Sigmoid colon (tissue), 7 donors: ENCODE measurements around the gene FXYD7. TPM values are rescaled to one million over a fixed set of nuclear protein-coding genes. Genes with fewer than 3 reads are reported as not detected.

Experiments used
- DNase-seq: peaks from one replicate; pipeline ENCODE4 v3.0.0-alpha.2; 2019
- H3K27ac ChIP-seq, 4 donors: fragments of 200-600 bp; sonication (generic); one replicate each; pipeline ENCODE4 v1.5.1; 2016 to 2019; ENCODE audit warnings: mild to moderate bottlenecking in 1 of 4
- H3K27me3 ChIP-seq, 3 donors: fragments of 200-600 bp; sonication (generic); one replicate each; pipeline ENCODE4 v1.5.1; 2019; ENCODE audit warnings: mild to moderate bottlenecking in 1 of 3
- H3K36me3 ChIP-seq, 4 donors: fragments of 200-600 bp; sonication (generic); one replicate each; pipeline ENCODE4 v1.5.1; 2016 to 2019
- H3K4me1 ChIP-seq, 4 donors: fragments of 200-600 bp; sonication (generic); one replicate each; pipeline ENCODE4 v1.5.1; 2017 to 2019
- H3K4me3 ChIP-seq, 4 donors: fragments of 200-600 bp; sonication (generic); one replicate each; pipeline ENCODE4 v1.5.1; 2017 to 2019; ENCODE audit warnings: mild to moderate bottlenecking in 2 of 4, moderate library complexity in 1 of 4
- H3K9me3 ChIP-seq, 4 donors: fragments of 200-600 bp in 3 of 4; sonication (generic) in 3 of 4; one replicate each; pipeline versions ENCODE4 v1.5.1 to v1.6.1; 2013 to 2019
- CTCF ChIP-seq, 4 experiments: fragments of 450-650 bp in 3 of 4; fragments of 200-600 bp in 1 of 4; IDR thresholded peaks; one replicate each; pipeline ENCODE4 v1.5.1; 2016 to 2019; ENCODE audit warnings: antibody characterized with exemption in 4 of 4, mild to moderate bottlenecking in 3 of 4, moderate library complexity in 2 of 4
- EP300 ChIP-seq, 4 donors: sonication (generic); formaldehyde crosslinking; IDR thresholded peaks; one replicate each; pipeline ENCODE4 v1.6.1; 2017; ENCODE audit warnings: antibody characterized with exemption in 4 of 4
- POLR2A ChIP-seq, 2 donors: fragments of 450-650 bp; IDR thresholded peaks; one replicate each; pipeline ENCODE4 v1.6.1; 2016; ENCODE audit warnings: antibody characterized with exemption in 2 of 2, mild to moderate bottlenecking in 2 of 2, moderate library complexity in 2 of 2
- POLR2AphosphoS5 ChIP-seq, 4 donors: sonication (generic); formaldehyde crosslinking; IDR thresholded peaks; one replicate each; pipeline ENCODE4 v1.6.1; 2017; ENCODE audit warnings: antibody characterized with exemption in 4 of 4
- WGBS, 2 donors: extraction: QIAGEN DNeasy Blood & Tissue Kit; methylation state at CpG; one replicate each; pipeline ENCODE4 v1.1.7; 2013; 5-methylcytosine and 5-hydroxymethylcytosine counted together
- intact Hi-C: fragments of 100-400 bp; cut with DNase I; formaldehyde crosslinking; loops from one replicate; pipeline ENCODE4 v1.15.1; 2023
- polyA plus RNA-seq, 3 donors: library from polyadenylated mRNA; stranded (reverse); fragments of 200-250 nt; gene quantifications; one replicate each; pipeline ENCODE4 v1.2.3, GENCODE V29; 2013
- total RNA-seq, 4 donors: library from RNA; depleted of rRNA; stranded (reverse); fragments of >200 nt; gene quantifications; one replicate each; pipeline ENCODE4 v1.1.0, GENCODE V29; 2016
- donor health status: healthy with polysubstance abuse.
- donor health status: Bipolar disorder and iron deficiency.
- donor health status: healthy.

The FXYD7 gene
- total and polyA plus RNA-seq, 7 donors: 1.7 to 3.3 TPM; not detected in 5

GRCh38 chr19:35157431-35157830 is 14.4 kb downstream of the FXYD7 start:
- H3K4me3 ChIP-seq: no peak overlapping the region
- peaks cover 0 to 17% (median 0%) of the 10 kb centered on the region in 4 donors for H3K36me3 ChIP-seq
- DNase-seq: no peak
- H3K4me1 ChIP-seq: peaks cover 0 to 25% (median 16%) of the 10 kb centered on the region in 4 donors
- intact Hi-C loops: no loop called here
- H3K27ac ChIP-seq: no peak overlapping the region
- no peak for TF ChIP-seq EP300 (IDR thresholded peaks at IDR 0.05)
- TF ChIP-seq POLR2AphosphoS5 (IDR thresholded peaks at IDR 0.05): no peak
- TF ChIP-seq POLR2A (IDR thresholded peaks at IDR 0.05): no peak
- no peak for TF ChIP-seq CTCF (IDR thresholded peaks at IDR 0.05)
- WGBS, 2 donors: 93 to 97% methylated on average over 4 of the region's 4 CpGs
- peaks cover 0 to 3% (median 0%) of the 10 kb centered on the region in 4 donors for H3K9me3 ChIP-seq
- H3K27me3 ChIP-seq: peaks cover 16 to 55% (median 28%) of the 10 kb centered on the region in 3 donors

DNA sequence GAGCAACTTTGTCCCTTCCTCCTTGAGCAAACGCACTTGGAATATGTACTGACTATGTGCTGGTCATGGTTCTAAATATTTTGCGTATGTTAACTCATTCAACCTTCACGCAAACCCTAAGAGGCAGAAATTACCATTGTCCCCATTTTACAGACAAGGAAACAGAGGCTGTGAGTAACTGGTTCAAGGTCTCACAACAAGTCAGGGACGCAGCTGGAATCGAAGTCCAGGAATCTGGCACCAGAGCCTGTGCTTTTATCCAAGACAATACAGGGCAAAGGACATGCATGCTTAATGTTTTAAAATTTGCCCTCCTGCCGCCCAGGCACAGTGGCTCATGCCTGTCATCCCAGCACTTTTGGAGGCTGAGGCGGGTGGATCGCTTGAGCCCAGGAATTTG is 16.6 kb downstream of the FXYD7 start:
- Histone ChIP-seq H3K4me1 (peaks cover 0 to 8% (median 4%) of the 10 kb centered on the region in 4 donors), H3K27ac (no peak overlapping the region), H3K36me3 (peaks cover 0 to 27% (median 4%) of the 10 kb centered on the region in 4 donors), H3K9me3 (peaks cover 0 to 3% (median 3%) of the 10 kb centered on the region in 4 donors), H3K4me3 (no peak overlapping the region), H3K27me3 (peaks cover 9 to 34% (median 15%) of the 10 kb centered on the region in 3 donors)
- DNase-seq: no peak
- intact Hi-C loops: no loop called here
- WGBS, 2 donors: 71 to 88% methylated on average over 8 of the region's 8 CpGs
- no peak for TF ChIP-seq EP300 (IDR thresholded peaks at IDR 0.05)
- TF ChIP-seq CTCF (IDR thresholded peaks at IDR 0.05): no peak
- TF ChIP-seq POLR2A (IDR thresholded peaks at IDR 0.05): no peak
- no peak for TF ChIP-seq POLR2AphosphoS5 (IDR thresholded peaks at IDR 0.05)

DNA sequence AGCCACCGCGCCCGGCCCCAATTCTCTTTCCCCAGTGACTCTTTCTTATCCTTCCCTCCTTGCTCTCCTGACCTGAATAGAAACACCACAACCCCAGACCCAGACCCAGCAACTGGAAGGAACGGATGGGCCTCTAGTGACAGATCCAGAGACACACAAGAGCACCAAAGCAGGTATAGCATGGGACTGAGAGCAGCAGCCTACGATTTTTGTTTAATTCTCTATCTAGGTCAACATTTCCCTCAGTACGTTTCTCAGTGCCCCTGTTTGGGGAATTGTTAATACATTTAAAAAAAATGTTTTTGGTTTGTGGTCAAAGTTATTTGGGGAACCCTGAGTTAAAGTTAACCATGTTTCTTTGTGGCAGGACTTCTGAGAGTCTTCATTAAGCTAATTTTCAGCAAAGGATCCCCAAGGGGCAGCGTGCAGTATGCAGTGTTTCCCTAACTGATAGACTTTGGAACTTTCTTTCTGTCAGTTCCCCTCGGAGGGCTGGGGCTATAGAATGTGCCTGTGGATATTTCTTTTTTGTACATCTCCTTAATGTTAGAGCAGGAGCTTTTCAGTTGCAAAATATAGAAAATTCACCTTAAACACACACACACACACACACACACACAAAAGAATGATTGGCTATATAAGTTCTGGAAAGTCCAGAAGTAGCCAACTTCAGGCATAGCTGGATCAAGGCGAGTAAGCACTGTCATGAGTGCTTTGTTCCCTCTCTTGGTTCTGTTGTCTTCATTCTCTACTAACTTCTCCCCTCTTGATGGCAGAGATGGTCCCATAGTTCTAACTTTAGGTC is 17.8 kb downstream of the FXYD7 start:
- no peaks in the 10 kb centered on the region for H3K4me1 ChIP-seq
- intact Hi-C loops: no loop called here
- TF ChIP-seq POLR2AphosphoS5 (IDR thresholded peaks at IDR 0.05): no peak
- TF ChIP-seq EP300 (IDR thresholded peaks at IDR 0.05): no peak
- TF ChIP-seq POLR2A (IDR thresholded peaks at IDR 0.05): no peak
- TF ChIP-seq CTCF (IDR thresholded peaks at IDR 0.05): no peak
- H3K27me3 ChIP-seq: peaks cover 5 to 22% (median 6%) of the 10 kb centered on the region in 3 donors
- H3K36me3 ChIP-seq: peaks cover 0 to 31% (median 6%) of the 10 kb centered on the region in 4 donors
- no peak overlapping the region for H3K4me3 ChIP-seq
- no peak for DNase-seq
- 85 to 88% methylated on average over 9 of the region's 9 CpGs for WGBS, 2 donors
- H3K9me3 ChIP-seq: peaks cover 3 to 6% (median 6%) of the 10 kb centered on the region in 4 donors
- H3K27ac ChIP-seq: no peak overlapping the region

DNA sequence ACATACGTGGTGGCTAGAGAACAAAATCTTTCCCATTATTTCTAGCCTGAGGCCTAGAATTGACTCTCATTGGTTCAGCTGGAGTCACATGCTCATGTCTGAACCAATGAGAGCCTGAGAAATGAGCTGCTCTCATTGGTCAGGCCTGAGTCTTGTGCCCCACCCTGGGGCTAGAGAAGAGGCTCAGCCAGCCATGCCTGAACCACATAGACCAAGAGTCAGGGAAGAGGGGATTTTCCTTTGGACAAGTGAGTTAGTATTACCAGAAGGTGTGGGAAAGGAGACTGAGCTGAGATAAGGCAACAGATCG is 18.3 kb downstream of the FXYD7 start:
- WGBS, 2 donors: 98% methylated on average over 2 of the region's 2 CpGs
- Histone ChIP-seq H3K27me3 (peaks cover 5 to 16% (median 6%) of the 10 kb centered on the region in 3 donors), H3K4me3 (no peak overlapping the region), H3K27ac (no peak overlapping the region), H3K9me3 (peaks cover 6 to 12% (median 11%) of the 10 kb centered on the region in 4 donors), H3K36me3 (peaks cover 0 to 36% (median 9%) of the 10 kb centered on the region in 4 donors), H3K4me1 (no peaks in the 10 kb centered on the region)
- intact Hi-C loops: no loop called here
- TF ChIP-seq POLR2AphosphoS5 (IDR thresholded peaks at IDR 0.05): no peak
- no peak for TF ChIP-seq CTCF (IDR thresholded peaks at IDR 0.05)
- TF ChIP-seq POLR2A (IDR thresholded peaks at IDR 0.05): no peak
- no peak for TF ChIP-seq EP300 (IDR thresholded peaks at IDR 0.05)
- DNase-seq: no peak
